A549 (cell line): ENCODE measurements around the gene SYTL2. TPM values are rescaled to one million over a fixed set of nuclear protein-coding genes. Genes with fewer than 3 reads are reported as not detected.
A peak's percentile ranks its signal among the peaks of the same experiment; 100 is the strongest.

ENCODE experiments used
- CBX2 ChIP-seq: fragments of 200-600 bp; sonication (generic); IDR thresholded peaks from 2 replicates; pipeline ENCODE4 v1.6.1; 2016; ENCODE audit warnings: low read depth, mild to moderate bottlenecking, borderline replicate concordance
- CBX8 ChIP-seq: fragments of 200-600 bp; sonication (generic); IDR thresholded peaks from 2 replicates; pipeline ENCODE4 v1.6.1; 2016
- CEBPB ChIP-seq, 2 experiments: fragments of >200 bp in 1 of 2; sonication (Bioruptor Twin) in 1 of 2; formaldehyde crosslinking in 1 of 2; IDR thresholded peaks; 2 replicates each; pipeline ENCODE4 v1.6.1; 2012 to 2016
- CHD2 ChIP-seq: fragments of 150-350 bp; IDR thresholded peaks from 2 replicates; pipeline ENCODE4 v1.6.1; 2014; ENCODE audit warnings: low read length; ENCODE audit not compliant: partially characterized antibody
- EHF ChIP-seq: fragments of 250-450 bp; sonication (Bioruptor Pico); IDR thresholded peaks from 2 replicates; pipeline ENCODE4 v1.5.0; 2020; ENCODE audit warnings: mild to moderate bottlenecking
- EHMT2 ChIP-seq: fragments of 200-600 bp; sonication (generic); IDR thresholded peaks from 2 replicates; pipeline ENCODE4 v1.6.1; 2016; ENCODE audit warnings: antibody characterized with exemption, low read depth, mild to moderate bottlenecking, moderate library complexity
- EP300 ChIP-seq, 2 experiments: fragments of >200 bp; sonication (Bioruptor Twin); formaldehyde crosslinking; IDR thresholded peaks; 2 replicates in 1 of 2; 3 replicates in 1 of 2; pipeline ENCODE4 v1.6.1; 2016 to 2017
- FOXS1 ChIP-seq: fragments of 250-450 bp; sonication (Bioruptor Pico); IDR thresholded peaks from 2 replicates; pipeline ENCODE4 v1.5.0; 2020; ENCODE audit warnings: mild to moderate bottlenecking, moderate library complexity
- HDAC2 ChIP-seq: fragments of 200-600 bp; sonication (generic); IDR thresholded peaks from 2 replicates; pipeline ENCODE4 v1.6.1; 2016
- HEYL ChIP-seq: fragments of 250-450 bp; sonication (Bioruptor Pico); IDR thresholded peaks from 2 replicates; pipeline ENCODE4 v1.8.0; 2021; ENCODE audit warnings: mild to moderate bottlenecking, moderate library complexity
- HOXB13 ChIP-seq: fragments of 250-450 bp; sonication (Bioruptor Pico); IDR thresholded peaks from 2 replicates; pipeline ENCODE4 v1.5.0; 2020; ENCODE audit warnings: low read depth, mild to moderate bottlenecking, moderate library complexity
- JUN ChIP-seq, 2 experiments: fragments of >200 bp; sonication (Bioruptor Twin); formaldehyde crosslinking; IDR thresholded peaks; 2 replicates in 1 of 2; 3 replicates in 1 of 2; pipeline ENCODE4 v1.6.1; 2016 to 2017
- KDM1A ChIP-seq: fragments of 200-600 bp; sonication (generic); IDR thresholded peaks from 2 replicates; pipeline ENCODE4 v1.6.1; 2016; ENCODE audit warnings: low read depth, mild to moderate bottlenecking
- KDM5A ChIP-seq: fragments of 200-600 bp; sonication (generic); IDR thresholded peaks from 2 replicates; pipeline ENCODE4 v1.6.1; 2016; ENCODE audit warnings: antibody characterized with exemption, mild to moderate bottlenecking
- MAFK ChIP-seq: fragments of 450-650 bp; IDR thresholded peaks from 2 replicates; pipeline ENCODE4 v1.6.1; 2014; ENCODE audit not compliant: partially characterized antibody
- NPAS2 ChIP-seq: fragments of 250-450 bp; sonication (Bioruptor Pico); IDR thresholded peaks from 2 replicates; pipeline ENCODE4 v1.8.0; 2022; ENCODE audit warnings: mild to moderate bottlenecking, moderate library complexity, borderline replicate concordance
- NR3C1 ChIP-seq: fragments of >200 bp; sonication (Bioruptor Twin); formaldehyde crosslinking; IDR thresholded peaks from 3 replicates; pipeline ENCODE4 v1.6.1; 2017
- POLR2A ChIP-seq: IDR thresholded peaks from 2 replicates; pipeline ENCODE4 v1.6.1; 2012; ENCODE audit warnings: mild to moderate bottlenecking, low read length
- POLR2AphosphoS2 ChIP-seq: conservative IDR thresholded peaks from 2 replicates; pipeline ENCODE4 v1.6.1; 2012; ENCODE audit warnings: low read length, improper control_type of control experiment, inconsistent platforms
- RAD21 ChIP-seq, 2 experiments: fragments of >200 bp in 1 of 2; sonication (Bioruptor Twin) in 1 of 2; formaldehyde crosslinking in 1 of 2; IDR thresholded peaks in 1 of 2; conservative IDR thresholded peaks in 1 of 2; 2 replicates in 1 of 2; 3 replicates in 1 of 2; pipeline ENCODE4 v1.6.1; 2012 to 2018; ENCODE audit warnings: inconsistent platforms in 1 of 2
- RFX5 ChIP-seq: fragments of 450-650 bp; IDR thresholded peaks from 2 replicates; pipeline ENCODE4 v1.7.1; 2014; ENCODE audit warnings: antibody characterized with exemption, mild to moderate bottlenecking, moderate library complexity
- RNF2 ChIP-seq: fragments of 200-600 bp; sonication (generic); IDR thresholded peaks from 2 replicates; pipeline ENCODE4 v1.6.1; 2016; ENCODE audit warnings: low read depth, mild to moderate bottlenecking, antibody characterized with exemption, moderate library complexity, borderline replicate concordance
- SMC3 ChIP-seq: fragments of >200 bp; sonication (Bioruptor Twin); formaldehyde crosslinking; IDR thresholded peaks from 3 replicates; pipeline ENCODE4 v1.6.1; 2018; ENCODE audit warnings: inconsistent platforms
- ZC3H11A ChIP-seq: fragments of 450-650 bp; IDR thresholded peaks from 2 replicates; pipeline ENCODE4 v1.6.1; 2014; ENCODE audit warnings: antibody characterized with exemption, mild to moderate bottlenecking
- ZFP36 ChIP-seq: fragments of 450-650 bp; IDR thresholded peaks from 2 replicates; pipeline ENCODE4 v1.6.1; 2014; ENCODE audit warnings: borderline replicate concordance; ENCODE audit not compliant: partially characterized antibody
- polyA plus RNA-seq, 4 experiments: library from polyadenylated mRNA; depleted of rRNA in 3 of 4; stranded (reverse); fragments of >200 nt; fragmentation: RNase III in 1 of 4; extraction: RNeasy Plus Mini Kit Qiagen cat#74134 plus additional on column Dnase treatment in 1 of 4; gene quantifications; 2 replicates in 3 of 4; 3 replicates in 1 of 4; pipeline ENCODE4 v1.2.3, GENCODE V29; 2011 to 2017
- TF ChIP-seq, protein P1 (sequence below): fragments of 200-600 bp; sonication (generic); IDR thresholded peaks from 2 replicates; pipeline ENCODE4 v1.6.1; 2016; ENCODE audit warnings: antibody characterized with exemption, mild to moderate bottlenecking, moderate library complexity
- TF ChIP-seq, protein P2 (sequence below): fragments of 150-350 bp; IDR thresholded peaks from 2 replicates; pipeline ENCODE4 v1.6.1; 2014; ENCODE audit warnings: low read depth, mild to moderate bottlenecking, low read length
- TF ChIP-seq, protein P3 (sequence below): fragments of >200 bp; sonication (Bioruptor Twin); formaldehyde crosslinking; IDR thresholded peaks from 3 replicates; pipeline ENCODE4 v1.5.1; 2016
- TF ChIP-seq, protein P4 (sequence below): IDR thresholded peaks from 2 replicates; pipeline ENCODE4 v1.6.1; 2012
- TF ChIP-seq, protein P5 (sequence below): fragments of 250-450 bp; sonication (Bioruptor Pico); IDR thresholded peaks from 2 replicates; pipeline ENCODE4 v1.5.0; 2021; ENCODE audit warnings: mild to moderate bottlenecking, moderate library complexity, borderline replicate concordance
- TF ChIP-seq, protein P6 (sequence below): IDR thresholded peaks from 2 replicates; pipeline ENCODE4 v1.6.1; 2012; ENCODE audit warnings: low read depth, borderline replicate concordance
- TF ChIP-seq, protein P7 (sequence below): IDR thresholded peaks from 2 replicates; pipeline ENCODE4 v1.6.1; 2012

SYTL2 gene
- polyA plus RNA-seq, 2 of the 4 experiments (the other 2 are of a cell fraction): 11.6 to 34.2 TPM

DNA sequence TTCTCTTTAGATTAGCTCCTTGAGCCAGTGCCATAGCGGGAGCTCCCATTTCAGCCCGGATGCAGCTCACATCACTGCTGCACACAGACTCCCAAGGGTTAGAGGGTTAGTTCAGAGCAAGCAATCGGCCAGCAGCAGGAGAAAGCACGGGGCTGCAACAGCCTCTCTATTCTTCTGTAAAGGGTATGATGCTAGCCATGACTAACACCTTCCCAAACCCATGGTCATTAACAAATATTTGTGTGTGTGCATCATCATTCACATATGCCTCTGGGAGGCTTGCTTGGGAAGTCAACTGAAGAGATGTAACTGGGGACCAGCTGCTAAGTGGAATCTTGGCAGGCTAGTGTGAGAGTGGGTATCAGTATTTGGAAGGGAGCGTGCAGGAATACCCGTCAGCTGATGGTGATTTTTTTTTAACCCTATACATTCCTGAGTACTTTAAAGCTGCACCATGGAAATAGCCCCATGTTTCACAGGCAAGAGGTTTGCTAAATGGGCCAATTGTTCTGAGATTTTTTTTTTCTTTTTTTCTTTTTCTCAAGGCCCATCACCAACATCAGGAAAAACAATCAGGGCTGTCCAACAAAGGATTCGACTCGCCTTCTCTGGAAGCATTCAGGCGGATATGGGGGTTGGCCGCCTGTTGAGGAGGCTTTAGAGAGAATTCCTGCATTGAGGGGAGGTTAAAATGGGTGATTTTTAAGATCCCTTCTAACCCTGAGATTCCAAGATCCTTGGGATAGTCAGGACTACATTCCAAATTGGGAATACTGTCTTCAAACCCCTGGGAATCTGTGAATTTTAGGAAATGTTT is 91.7 kb downstream of the SYTL2 start (continued):
- TF ChIP-seq CBX2: no peak
- no peak for TF ChIP-seq MAFK
- no peak for TF ChIP-seq ZFP36
- TF ChIP-seq JUN (IDR thresholded peaks at IDR 0.05): peak; percentile 52 to 58; a peak in 2 of 5 replicates
- TF ChIP-seq, protein P1, sequence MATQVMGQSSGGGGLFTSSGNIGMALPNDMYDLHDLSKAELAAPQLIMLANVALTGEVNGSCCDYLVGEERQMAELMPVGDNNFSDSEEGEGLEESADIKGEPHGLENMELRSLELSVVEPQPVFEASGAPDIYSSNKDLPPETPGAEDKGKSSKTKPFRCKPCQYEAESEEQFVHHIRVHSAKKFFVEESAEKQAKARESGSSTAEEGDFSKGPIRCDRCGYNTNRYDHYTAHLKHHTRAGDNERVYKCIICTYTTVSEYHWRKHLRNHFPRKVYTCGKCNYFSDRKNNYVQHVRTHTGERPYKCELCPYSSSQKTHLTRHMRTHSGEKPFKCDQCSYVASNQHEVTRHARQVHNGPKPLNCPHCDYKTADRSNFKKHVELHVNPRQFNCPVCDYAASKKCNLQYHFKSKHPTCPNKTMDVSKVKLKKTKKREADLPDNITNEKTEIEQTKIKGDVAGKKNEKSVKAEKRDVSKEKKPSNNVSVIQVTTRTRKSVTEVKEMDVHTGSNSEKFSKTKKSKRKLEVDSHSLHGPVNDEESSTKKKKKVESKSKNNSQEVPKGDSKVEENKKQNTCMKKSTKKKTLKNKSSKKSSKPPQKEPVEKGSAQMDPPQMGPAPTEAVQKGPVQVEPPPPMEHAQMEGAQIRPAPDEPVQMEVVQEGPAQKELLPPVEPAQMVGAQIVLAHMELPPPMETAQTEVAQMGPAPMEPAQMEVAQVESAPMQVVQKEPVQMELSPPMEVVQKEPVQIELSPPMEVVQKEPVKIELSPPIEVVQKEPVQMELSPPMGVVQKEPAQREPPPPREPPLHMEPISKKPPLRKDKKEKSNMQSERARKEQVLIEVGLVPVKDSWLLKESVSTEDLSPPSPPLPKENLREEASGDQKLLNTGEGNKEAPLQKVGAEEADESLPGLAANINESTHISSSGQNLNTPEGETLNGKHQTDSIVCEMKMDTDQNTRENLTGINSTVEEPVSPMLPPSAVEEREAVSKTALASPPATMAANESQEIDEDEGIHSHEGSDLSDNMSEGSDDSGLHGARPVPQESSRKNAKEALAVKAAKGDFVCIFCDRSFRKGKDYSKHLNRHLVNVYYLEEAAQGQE: no peak
- TF ChIP-seq POLR2AphosphoS2: no peak
- no peak for TF ChIP-seq HDAC2
- no peak for TF ChIP-seq KDM5A
- TF ChIP-seq RAD21 (conservative IDR thresholded peaks at IDR 0.05 in 1 of 2, IDR thresholded peaks at IDR 0.05 in 1 of 2): peak in 1 of 2 experiments; percentile 8; a peak in 1 of 5 replicates
- TF ChIP-seq, protein P2, sequence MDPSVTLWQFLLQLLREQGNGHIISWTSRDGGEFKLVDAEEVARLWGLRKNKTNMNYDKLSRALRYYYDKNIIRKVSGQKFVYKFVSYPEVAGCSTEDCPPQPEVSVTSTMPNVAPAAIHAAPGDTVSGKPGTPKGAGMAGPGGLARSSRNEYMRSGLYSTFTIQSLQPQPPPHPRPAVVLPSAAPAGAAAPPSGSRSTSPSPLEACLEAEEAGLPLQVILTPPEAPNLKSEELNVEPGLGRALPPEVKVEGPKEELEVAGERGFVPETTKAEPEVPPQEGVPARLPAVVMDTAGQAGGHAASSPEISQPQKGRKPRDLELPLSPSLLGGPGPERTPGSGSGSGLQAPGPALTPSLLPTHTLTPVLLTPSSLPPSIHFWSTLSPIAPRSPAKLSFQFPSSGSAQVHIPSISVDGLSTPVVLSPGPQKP: no peak
- TF ChIP-seq ZC3H11A: no peak
- peak; percentile 39; the same call in 2 of the 3 replicates for TF ChIP-seq SMC3
- no peak for TF ChIP-seq EHF (CRISPR knock-in tag)
- TF ChIP-seq, protein P3, sequence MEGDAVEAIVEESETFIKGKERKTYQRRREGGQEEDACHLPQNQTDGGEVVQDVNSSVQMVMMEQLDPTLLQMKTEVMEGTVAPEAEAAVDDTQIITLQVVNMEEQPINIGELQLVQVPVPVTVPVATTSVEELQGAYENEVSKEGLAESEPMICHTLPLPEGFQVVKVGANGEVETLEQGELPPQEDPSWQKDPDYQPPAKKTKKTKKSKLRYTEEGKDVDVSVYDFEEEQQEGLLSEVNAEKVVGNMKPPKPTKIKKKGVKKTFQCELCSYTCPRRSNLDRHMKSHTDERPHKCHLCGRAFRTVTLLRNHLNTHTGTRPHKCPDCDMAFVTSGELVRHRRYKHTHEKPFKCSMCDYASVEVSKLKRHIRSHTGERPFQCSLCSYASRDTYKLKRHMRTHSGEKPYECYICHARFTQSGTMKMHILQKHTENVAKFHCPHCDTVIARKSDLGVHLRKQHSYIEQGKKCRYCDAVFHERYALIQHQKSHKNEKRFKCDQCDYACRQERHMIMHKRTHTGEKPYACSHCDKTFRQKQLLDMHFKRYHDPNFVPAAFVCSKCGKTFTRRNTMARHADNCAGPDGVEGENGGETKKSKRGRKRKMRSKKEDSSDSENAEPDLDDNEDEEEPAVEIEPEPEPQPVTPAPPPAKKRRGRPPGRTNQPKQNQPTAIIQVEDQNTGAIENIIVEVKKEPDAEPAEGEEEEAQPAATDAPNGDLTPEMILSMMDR: no peak
- peak in 1 of 2 experiments; percentile 49; a peak in 1 of 4 replicates for TF ChIP-seq CEBPB (IDR thresholded peaks at IDR 0.05)
- TF ChIP-seq HOXB13: no peak
- no peak for TF ChIP-seq FOXS1 (CRISPR knock-in tag)
- no peak for TF ChIP-seq CHD2
- TF ChIP-seq KDM1A: no peak
- no peak for TF ChIP-seq NPAS2 (CRISPR knock-in tag)
- TF ChIP-seq RFX5: no peak
- no peak for TF ChIP-seq POLR2A
- no peak for TF ChIP-seq NR3C1
- TF ChIP-seq, protein P4, sequence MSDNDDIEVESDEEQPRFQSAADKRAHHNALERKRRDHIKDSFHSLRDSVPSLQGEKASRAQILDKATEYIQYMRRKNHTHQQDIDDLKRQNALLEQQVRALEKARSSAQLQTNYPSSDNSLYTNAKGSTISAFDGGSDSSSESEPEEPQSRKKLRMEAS: peak; percentile 84
- TF ChIP-seq, protein P5, sequence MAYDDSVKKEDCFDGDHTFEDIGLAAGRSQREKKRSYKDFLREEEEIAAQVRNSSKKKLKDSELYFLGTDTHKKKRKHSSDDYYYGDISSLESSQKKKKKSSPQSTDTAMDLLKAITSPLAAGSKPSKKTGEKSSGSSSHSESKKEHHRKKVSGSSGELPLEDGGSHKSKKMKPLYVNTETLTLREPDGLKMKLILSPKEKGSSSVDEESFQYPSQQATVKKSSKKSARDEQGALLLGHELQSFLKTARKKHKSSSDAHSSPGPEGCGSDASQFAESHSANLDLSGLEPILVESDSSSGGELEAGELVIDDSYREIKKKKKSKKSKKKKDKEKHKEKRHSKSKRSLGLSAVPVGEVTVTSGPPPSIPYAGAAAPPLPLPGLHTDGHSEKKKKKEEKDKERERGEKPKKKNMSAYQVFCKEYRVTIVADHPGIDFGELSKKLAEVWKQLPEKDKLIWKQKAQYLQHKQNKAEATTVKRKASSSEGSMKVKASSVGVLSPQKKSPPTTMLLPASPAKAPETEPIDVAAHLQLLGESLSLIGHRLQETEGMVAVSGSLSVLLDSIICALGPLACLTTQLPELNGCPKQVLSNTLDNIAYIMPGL (CRISPR knock-in tag): no peak
- TF ChIP-seq EP300 (IDR thresholded peaks at IDR 0.05): peak in 1 of 2 experiments; percentile 34; a peak in 1 of 5 replicates
- TF ChIP-seq HEYL (CRISPR knock-in tag): no peak
- no peak for TF ChIP-seq EHMT2
- no peak for TF ChIP-seq RNF2
- no peak for TF ChIP-seq CBX8
- TF ChIP-seq, protein P6, sequence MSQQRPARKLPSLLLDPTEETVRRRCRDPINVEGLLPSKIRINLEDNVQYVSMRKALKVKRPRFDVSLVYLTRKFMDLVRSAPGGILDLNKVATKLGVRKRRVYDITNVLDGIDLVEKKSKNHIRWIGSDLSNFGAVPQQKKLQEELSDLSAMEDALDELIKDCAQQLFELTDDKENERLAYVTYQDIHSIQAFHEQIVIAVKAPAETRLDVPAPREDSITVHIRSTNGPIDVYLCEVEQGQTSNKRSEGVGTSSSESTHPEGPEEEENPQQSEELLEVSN: no peak
- TF ChIP-seq, protein P7, sequence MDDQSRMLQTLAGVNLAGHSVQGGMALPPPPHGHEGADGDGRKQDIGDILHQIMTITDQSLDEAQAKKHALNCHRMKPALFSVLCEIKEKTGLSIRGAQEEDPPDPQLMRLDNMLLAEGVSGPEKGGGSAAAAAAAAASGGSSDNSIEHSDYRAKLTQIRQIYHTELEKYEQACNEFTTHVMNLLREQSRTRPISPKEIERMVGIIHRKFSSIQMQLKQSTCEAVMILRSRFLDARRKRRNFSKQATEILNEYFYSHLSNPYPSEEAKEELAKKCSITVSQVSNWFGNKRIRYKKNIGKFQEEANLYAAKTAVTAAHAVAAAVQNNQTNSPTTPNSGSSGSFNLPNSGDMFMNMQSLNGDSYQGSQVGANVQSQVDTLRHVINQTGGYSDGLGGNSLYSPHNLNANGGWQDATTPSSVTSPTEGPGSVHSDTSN: no peak; the same call in 1 of the 2 replicates
